Aorta (tissue), 5 donors: ENCODE data around the gene POLR3H. TPM values are rescaled to one million over a fixed set of nuclear protein-coding genes. Genes with fewer than 3 reads are reported as not detected.

Experiments
- ATAC-seq: fragments of 200-7000 bp; cut with Tn5 transposase; one replicate; pipeline ENCODE4 v1.9.1; 2022; ENCODE audit warnings: moderate library complexity; ENCODE audit not compliant: low FRiP score
- DNase-seq, 2 donors: peaks; one replicate each; pipeline ENCODE4 v3.0.0-alpha.2; 2020
- H3K27ac ChIP-seq, 2 donors: one replicate each; pipeline ENCODE4 v1.5.1; 2013; ENCODE audit warnings: low read length in 2 of 2, mild to moderate bottlenecking in 2 of 2, moderate library complexity in 2 of 2, control low read depth in 1 of 2, inconsistent platforms in 1 of 2, low read depth in 1 of 2
- H3K27me3 ChIP-seq, 2 donors: one replicate each; pipeline ENCODE4 v1.6.1; 2013; ENCODE audit warnings: control low read depth in 1 of 2, low read length in 1 of 2, mild to moderate bottlenecking in 1 of 2, moderate library complexity in 1 of 2; ENCODE audit not compliant: insufficient read depth in 2 of 2, control insufficient read depth in 1 of 2
- H3K36me3 ChIP-seq, 2 donors: one replicate each; pipeline ENCODE4 v1.6.1; 2013; ENCODE audit warnings: control low read depth in 1 of 2, low read length in 1 of 2, mild to moderate bottlenecking in 1 of 2; ENCODE audit not compliant: insufficient read depth in 2 of 2, control insufficient read depth in 1 of 2
- H3K4me1 ChIP-seq, 2 donors: one replicate each; pipeline ENCODE4 v1.6.1; 2013; ENCODE audit warnings: low read length in 2 of 2, control low read depth in 1 of 2, mild to moderate bottlenecking in 1 of 2, moderate library complexity in 1 of 2; ENCODE audit not compliant: insufficient read depth in 2 of 2, control insufficient read depth in 1 of 2
- H3K4me3 ChIP-seq, 2 donors: one replicate each; pipeline ENCODE4 v1.5.1; 2013; ENCODE audit warnings: low read length in 2 of 2, control low read depth in 1 of 2, mild to moderate bottlenecking in 1 of 2
- H3K9me3 ChIP-seq: one replicate; pipeline ENCODE4 v1.6.1; 2013; ENCODE audit warnings: mild to moderate bottlenecking, low read length; ENCODE audit not compliant: control insufficient read depth
- WGBS, 2 donors: extraction: QIAGEN DNeasy Blood & Tissue Kit; methylation state at CpG; one replicate each; pipeline ENCODE4 v1.1.7; 2013; 5-methylcytosine and 5-hydroxymethylcytosine counted together
- intact Hi-C, 2 donors: fragments of 100-400 bp; cut with DNase I; formaldehyde crosslinking; loops; one replicate each; pipeline versions ENCODE4 v1.14.2 to v1.15.0; 2022
- polyA plus RNA-seq, 2 donors: library from polyadenylated mRNA; stranded (reverse); fragments of 200-250 nt; gene quantifications; one replicate each; pipeline ENCODE4 v1.2.3, GENCODE V29; 2013
- total RNA-seq, 2 donors: library from RNA; stranded (reverse); fragmentation: NEBNext Ultra II Directional; extraction: Animal tissue kit (Norgen Biotek cat#: 25700); gene quantifications; one replicate each; pipeline ENCODE4 v1.2.1, GENCODE V29; 2021
- donor health status: healthy with polysubstance abuse.
- donor health status: Bipolar disorder and iron deficiency.
- donor health status: DM: no; HTN: no; CAD: no.
- donor health status: DM: no; HTN: no; CAD: no.
- donor health status: DM: yes; HTN: yes; CAD: no.

POLR3H gene
- total and polyA plus RNA-seq, 4 donors: 9.4 to 29.2 (median 23.2) TPM

GRCh38 chr22:41544671-41545476 is 604 bp upstream of the POLR3H start:
- Histone ChIP-seq H3K36me3 (no peaks in the 10 kb centered on the region), H3K27ac (no peak overlapping the region), H3K27me3 (no peaks in the 10 kb centered on the region), H3K9me3 (no peaks in the 10 kb centered on the region), H3K4me1 (no peaks in the 10 kb centered on the region), H3K4me3 (no peak overlapping the region)
- WGBS, 2 donors: 18 to 19% methylated on average over 21 of the region's 21 CpGs
- no peak for DNase-seq
- no peak for ATAC-seq
- intact Hi-C loops: loop anchor here in 1 of 2 donors (5.0 kb wide), 1 partner anchor 52 kb away; no protein-coding TSS in a partner anchor

GRCh38 chr22:41542224-41542623 is 2.0 kb downstream of the POLR3H start:
- ATAC-seq: no peak
- Histone ChIP-seq H3K9me3 (no peaks in the 10 kb centered on the region), H3K4me1 (no peaks in the 10 kb centered on the region), H3K4me3 (no peak overlapping the region), H3K27ac (no peak overlapping the region), H3K27me3 (no peaks in the 10 kb centered on the region), H3K36me3 (no peaks in the 10 kb centered on the region)
- intact Hi-C loops: loop anchor here in 1 of 2 donors (5.0 kb wide), 1 partner anchor 55 kb away; no protein-coding TSS in a partner anchor
- WGBS, 2 donors: 93 to 96% methylated on average over 4 of the region's 4 CpGs
- no peak for DNase-seq

- Histone ChIP-seq H3K9me3 (no peaks in the 10 kb centered on the region), H3K36me3 (no peaks in the 10 kb centered on the region), H3K27me3 (no peaks in the 10 kb centered on the region), H3K27ac (no peak overlapping the region), H3K4me3 (no peak overlapping the region), H3K4me1 (no peaks in the 10 kb centered on the region)
- DNase-seq: no peak
- ATAC-seq: no peak
- WGBS, 2 donors: 53 to 54% methylated on average over 3 of the region's 3 CpGs
- intact Hi-C loops: loop anchor here in 1 of 2 donors (5.0 kb wide), 1 partner anchor 56 kb away; no protein-coding TSS in a partner anchor
Measured at GRCh38 chr22:41541484-41541883, 2.8 kb downstream of the POLR3H start.

GRCh38 chr22:41540365-41540764 is 3.9 kb downstream of the POLR3H start:
- no peak overlapping the region for H3K4me3 ChIP-seq
- H3K27me3 ChIP-seq: no peaks in the 10 kb centered on the region
- H3K36me3 ChIP-seq: no peaks in the 10 kb centered on the region
- H3K9me3 ChIP-seq: no peaks in the 10 kb centered on the region
- H3K27ac ChIP-seq: no peak overlapping the region
- no peak for DNase-seq
- intact Hi-C loops: loop anchor here in 1 of 2 donors (5.0 kb wide), 1 partner anchor 57 kb away; no protein-coding TSS in a partner anchor
- H3K4me1 ChIP-seq: no peaks in the 10 kb centered on the region
- 93 to 96% methylated on average over 7 of the region's 7 CpGs for WGBS, 2 donors
- no peak for ATAC-seq

- Histone ChIP-seq H3K36me3 (no peaks in the 10 kb centered on the region), H3K9me3 (no peaks in the 10 kb centered on the region), H3K4me1 (no peaks in the 10 kb centered on the region), H3K27me3 (no peaks in the 10 kb centered on the region), H3K27ac (no peak overlapping the region), H3K4me3 (no peak overlapping the region)
- 79 to 84% methylated on average over 3 of the region's 3 CpGs for WGBS, 2 donors
- DNase-seq (no peak), ATAC-seq (no peak)
- intact Hi-C loops: loop anchor here in 1 of 2 donors (5.0 kb wide), 1 partner anchor 57 kb away; no protein-coding TSS in a partner anchor
Measured at GRCh38 chr22:41540006-41540315, 4.3 kb downstream of the POLR3H start.

- H3K4me3 ChIP-seq: no peak overlapping the region
- 55 to 60% methylated on average over 13 of the region's 13 CpGs for WGBS, 2 donors
- H3K27me3 ChIP-seq: no peaks in the 10 kb centered on the region
- no peaks in the 10 kb centered on the region for H3K36me3 ChIP-seq
- no peak for ATAC-seq
- DNase-seq: no peak
- H3K9me3 ChIP-seq: no peaks in the 10 kb centered on the region
- no peak overlapping the region for H3K27ac ChIP-seq
- H3K4me1 ChIP-seq: no peaks in the 10 kb centered on the region
- intact Hi-C loops: loop anchor here in 1 of 2 donors (5.0 kb wide), 1 partner anchor 58 kb away; no protein-coding TSS in a partner anchor
Measured at GRCh38 chr22:41539146-41540005, 4.9 kb downstream of the POLR3H start.

- H3K4me1 ChIP-seq: no peaks in the 10 kb centered on the region
- no peak for DNase-seq
- no peaks in the 10 kb centered on the region for H3K36me3 ChIP-seq
- intact Hi-C loops: no loop called here
- ATAC-seq: no peak
- no peaks in the 10 kb centered on the region for H3K9me3 ChIP-seq
- no peak overlapping the region for H3K27ac ChIP-seq
- WGBS, 2 donors: 87% methylated on average over 8 of the region's 8 CpGs
- H3K27me3 ChIP-seq: no peaks in the 10 kb centered on the region
- H3K4me3 ChIP-seq: no peak overlapping the region
Measured at GRCh38 chr22:41538583-41538982, 5.7 kb downstream of the POLR3H start.

- no peaks in the 10 kb centered on the region for H3K4me1 ChIP-seq
- ATAC-seq: no peak
- intact Hi-C loops: no loop called here
- no peaks in the 10 kb centered on the region for H3K36me3 ChIP-seq
- no peak overlapping the region for H3K4me3 ChIP-seq
- no peak overlapping the region for H3K27ac ChIP-seq
- WGBS, 2 donors: 86 to 90% methylated on average over 3 of the region's 3 CpGs
- DNase-seq: no peak
- no peaks in the 10 kb centered on the region for H3K9me3 ChIP-seq
- H3K27me3 ChIP-seq: no peaks in the 10 kb centered on the region
Measured at GRCh38 chr22:41537203-41537602, 7.1 kb downstream of the POLR3H start.
